Measurements from ENCODE around the gene BATF3.
"Not testable (repeated sequence)": the region's sequence is repeated elsewhere in the genome, so short reads cannot be mapped to it uniquely, and the experiment has no call there.

The BATF3 gene

GRCh38 chr1:212665241-212666115 is 34.2 kb downstream of the BATF3 start:
- peak; percentile 82 for DNase-seq
- Histone ChIP-seq H3K4me3 (ENCODE audit: low read depth, low read length) (peak overlapping the region; percentile 60), H3K4me1 (peaks cover 24% of the 10 kb centered on the region), H3K36me3 (no peaks in the 10 kb centered on the region), H3K9me3 (no peaks in the 10 kb centered on the region), H3K27me3 (no peaks in the 10 kb centered on the region)
- TF ChIP-seq, protein P1, sequence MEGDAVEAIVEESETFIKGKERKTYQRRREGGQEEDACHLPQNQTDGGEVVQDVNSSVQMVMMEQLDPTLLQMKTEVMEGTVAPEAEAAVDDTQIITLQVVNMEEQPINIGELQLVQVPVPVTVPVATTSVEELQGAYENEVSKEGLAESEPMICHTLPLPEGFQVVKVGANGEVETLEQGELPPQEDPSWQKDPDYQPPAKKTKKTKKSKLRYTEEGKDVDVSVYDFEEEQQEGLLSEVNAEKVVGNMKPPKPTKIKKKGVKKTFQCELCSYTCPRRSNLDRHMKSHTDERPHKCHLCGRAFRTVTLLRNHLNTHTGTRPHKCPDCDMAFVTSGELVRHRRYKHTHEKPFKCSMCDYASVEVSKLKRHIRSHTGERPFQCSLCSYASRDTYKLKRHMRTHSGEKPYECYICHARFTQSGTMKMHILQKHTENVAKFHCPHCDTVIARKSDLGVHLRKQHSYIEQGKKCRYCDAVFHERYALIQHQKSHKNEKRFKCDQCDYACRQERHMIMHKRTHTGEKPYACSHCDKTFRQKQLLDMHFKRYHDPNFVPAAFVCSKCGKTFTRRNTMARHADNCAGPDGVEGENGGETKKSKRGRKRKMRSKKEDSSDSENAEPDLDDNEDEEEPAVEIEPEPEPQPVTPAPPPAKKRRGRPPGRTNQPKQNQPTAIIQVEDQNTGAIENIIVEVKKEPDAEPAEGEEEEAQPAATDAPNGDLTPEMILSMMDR (IDR thresholded peaks at IDR 0.05; ENCODE audit: low read depth, low read length), result peak; percentile 73

DNA sequence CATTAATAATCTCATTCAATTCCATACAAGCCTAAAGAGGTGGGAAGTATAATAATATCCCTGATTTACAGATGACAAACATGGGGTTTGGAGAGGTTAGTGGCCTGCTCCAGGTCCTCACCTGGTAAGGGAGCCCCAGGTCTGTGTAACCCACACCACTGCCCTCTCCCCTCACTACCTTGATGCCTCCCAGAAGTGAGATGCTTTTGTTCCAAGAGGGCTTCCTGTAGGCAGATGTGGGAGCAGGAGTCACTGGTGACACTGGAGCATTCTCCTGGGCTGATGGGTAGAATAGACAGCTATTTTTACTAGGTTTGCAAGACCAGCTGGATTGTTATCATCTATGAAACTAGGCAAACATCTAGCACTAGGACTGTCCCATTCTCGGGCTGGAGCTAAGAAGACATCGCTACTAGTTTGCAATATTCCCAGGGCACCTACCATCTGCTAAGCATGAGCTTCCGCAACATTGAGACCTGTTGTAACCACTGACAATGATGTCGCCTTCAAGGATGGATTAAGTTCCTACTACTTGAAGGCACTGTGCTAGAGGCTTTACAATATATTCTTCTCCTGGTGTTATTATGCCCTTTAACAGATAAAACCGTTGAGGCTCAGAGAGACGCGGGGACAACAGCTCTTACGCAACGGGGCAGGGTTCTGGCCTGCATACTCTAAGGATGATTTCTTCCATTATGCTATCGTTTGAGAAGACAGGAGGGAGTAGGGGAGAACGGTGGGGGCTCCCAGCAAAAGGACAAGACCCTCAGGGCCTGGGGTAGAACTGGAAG is 35.0 kb downstream of the BATF3 start:
- H3K9me3 ChIP-seq, result no peaks in the 10 kb centered on the region
- H3K36me3 ChIP-seq, result no peaks in the 10 kb centered on the region
- no peak for DNase-seq
- H3K27me3 ChIP-seq, result no peaks in the 10 kb centered on the region
- TF ChIP-seq, protein P1 (IDR thresholded peaks at IDR 0.05; ENCODE audit: low read depth, low read length), result no peak
- H3K4me3 ChIP-seq (ENCODE audit: low read depth, low read length), result no peak overlapping the region; the same call in 1 of the 2 replicates
- peaks cover 20% of the 10 kb centered on the region for H3K4me1 ChIP-seq

- not testable (repeated sequence) for H3K9me3 ChIP-seq; DNase-seq; H3K36me3 ChIP-seq; H3K4me3 ChIP-seq (ENCODE audit: low read depth, low read length); H3K4me1 ChIP-seq; H3K27me3 ChIP-seq
Measured at GRCh38 chr1:212658250-212658649, 41.4 kb downstream of the BATF3 start.

DNA sequence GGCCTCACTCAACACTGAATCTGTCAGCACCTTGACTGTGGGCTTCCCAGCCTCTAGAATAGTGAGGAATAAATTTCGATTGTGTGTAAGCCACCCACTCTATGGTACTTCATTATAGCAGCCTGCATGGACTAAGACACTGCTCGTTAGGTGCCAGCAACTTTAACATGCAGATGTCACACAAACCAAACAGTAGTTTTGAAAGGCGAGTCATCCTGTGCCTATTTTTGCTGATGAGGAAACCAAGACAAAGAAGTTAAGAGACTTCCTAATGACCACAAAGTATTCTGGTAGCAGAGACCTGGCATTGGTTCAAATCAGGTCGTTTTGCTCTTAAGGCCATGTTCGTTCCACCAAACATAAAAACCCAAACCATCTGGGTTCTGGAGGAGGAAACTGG is 42.9 kb downstream of the BATF3 start:
- Histone ChIP-seq H3K36me3 (no peaks in the 10 kb centered on the region), H3K4me1 (no peaks in the 10 kb centered on the region), H3K27me3 (no peaks in the 10 kb centered on the region), H3K9me3 (no peaks in the 10 kb centered on the region), H3K4me3 (ENCODE audit: low read depth, low read length) (no peak overlapping the region)
- TF ChIP-seq, protein P1 (IDR thresholded peaks at IDR 0.05; ENCODE audit: low read depth, low read length), result no peak
- no peak for DNase-seq

- DNase-seq, result peak; percentile 37
- no peaks in the 10 kb centered on the region for H3K4me1 ChIP-seq
- H3K36me3 ChIP-seq, result no peaks in the 10 kb centered on the region
- H3K4me3 ChIP-seq (ENCODE audit: low read depth, low read length), result no peak overlapping the region
- no peaks in the 10 kb centered on the region for H3K27me3 ChIP-seq
- TF ChIP-seq, protein P1 (IDR thresholded peaks at IDR 0.05; ENCODE audit: low read depth, low read length), result no peak
- no peaks in the 10 kb centered on the region for H3K9me3 ChIP-seq
Measured at GRCh38 chr1:212655668-212656440, 43.8 kb downstream of the BATF3 start.

- no peak for DNase-seq
- no peak overlapping the region for H3K4me3 ChIP-seq (ENCODE audit: low read depth, low read length)
- H3K27me3 ChIP-seq, result no peaks in the 10 kb centered on the region
- H3K4me1 ChIP-seq, result no peaks in the 10 kb centered on the region
- H3K9me3 ChIP-seq, result no peaks in the 10 kb centered on the region
- no peaks in the 10 kb centered on the region for H3K36me3 ChIP-seq
- TF ChIP-seq, protein P1 (IDR thresholded peaks at IDR 0.05; ENCODE audit: low read depth, low read length), result no peak
Measured at GRCh38 chr1:212652609-212653008, 47.0 kb downstream of the BATF3 start.
